GM19324 (cell line): ENCODE measurements around the gene IFNGR1.
"Not testable (repeated sequence)": the region's sequence is repeated elsewhere in the genome, so short reads cannot be mapped to it uniquely, and the experiment has no call there.

Source experiments
- ATAC-seq: cut with Tn5 transposase; IDR thresholded peaks from one replicate; pipeline ENCODE4 v1.9.1; 2021; ENCODE audit warnings: mild to moderate bottlenecking, moderate library complexity; ENCODE audit not compliant: unreplicated experiment, low FRiP score

Gene IFNGR1

GRCh38 chr6:137214931-137215330 is 4.3 kb downstream of the IFNGR1 start:
- no peak for ATAC-seq

GRCh38 chr6:137213813-137214212 is 5.4 kb downstream of the IFNGR1 start:
- ATAC-seq, result no peak

- no peak for ATAC-seq
These were observed 5.8 kb downstream of the IFNGR1 start for GRCh38 chr6:137213331-137213740.

GRCh38 chr6:137211910-137212309 is 7.3 kb downstream of the IFNGR1 start:
- ATAC-seq, result no peak

- ATAC-seq, result no peak
These were observed 8.3 kb downstream of the IFNGR1 start for GRCh38 chr6:137210903-137211302.

GRCh38 chr6:137208279-137208678 is 10.9 kb downstream of the IFNGR1 start:
- ATAC-seq, result no peak

GRCh38 chr6:137207457-137207856 is 11.7 kb downstream of the IFNGR1 start:
- ATAC-seq, result not testable (repeated sequence)

- no peak for ATAC-seq
These were observed 12.6 kb downstream of the IFNGR1 start for GRCh38 chr6:137206577-137206976.

GRCh38 chr6:137203256-137203655 is 15.9 kb downstream of the IFNGR1 start:
- no peak for ATAC-seq

- ATAC-seq, result peak; percentile 87
These were observed 17.1 kb downstream of the IFNGR1 start for GRCh38 chr6:137202078-137202477.

- no peak for ATAC-seq
These were observed 18.2 kb downstream of the IFNGR1 start for GRCh38 chr6:137201006-137201405.

- no peak for ATAC-seq
These were observed 18.9 kb downstream of the IFNGR1 start for GRCh38 chr6:137200288-137200687.

- no peak for ATAC-seq
These were observed 21.2 kb downstream of the IFNGR1 start for GRCh38 chr6:137197684-137198645.

- ATAC-seq, result no peak
These were observed 25.7 kb downstream of the IFNGR1 start for GRCh38 chr6:137193256-137194070.

GRCh38 chr6:137192821-137193220 is 26.4 kb downstream of the IFNGR1 start:
- ATAC-seq, result no peak

GRCh38 chr6:137191670-137192069 is 27.5 kb downstream of the IFNGR1 start:
- no peak for ATAC-seq

- ATAC-seq, result no peak
These were observed 27.9 kb downstream of the IFNGR1 start for GRCh38 chr6:137191236-137191635.

- no peak for ATAC-seq
These were observed 28.5 kb downstream of the IFNGR1 start for GRCh38 chr6:137190583-137191094.

- no peak for ATAC-seq
These were observed 30.3 kb downstream of the IFNGR1 start for GRCh38 chr6:137188855-137189254.

GRCh38 chr6:137185290-137185689 is 33.9 kb downstream of the IFNGR1 start:
- ATAC-seq, result no peak

GRCh38 chr6:137182654-137183073 is 36.5 kb downstream of the IFNGR1 start:
- no peak for ATAC-seq
